Measurements from ENCODE around the gene DNAH2. TPM values are rescaled to one million over a fixed set of nuclear protein-coding genes. Genes with fewer than 3 reads are reported as not detected.
A peak's percentile ranks its signal among the peaks of the same experiment; 100 is the strongest.

The DNAH2 gene
- total RNA-seq, 1 donor from 2014 or later = not detected

DNA sequence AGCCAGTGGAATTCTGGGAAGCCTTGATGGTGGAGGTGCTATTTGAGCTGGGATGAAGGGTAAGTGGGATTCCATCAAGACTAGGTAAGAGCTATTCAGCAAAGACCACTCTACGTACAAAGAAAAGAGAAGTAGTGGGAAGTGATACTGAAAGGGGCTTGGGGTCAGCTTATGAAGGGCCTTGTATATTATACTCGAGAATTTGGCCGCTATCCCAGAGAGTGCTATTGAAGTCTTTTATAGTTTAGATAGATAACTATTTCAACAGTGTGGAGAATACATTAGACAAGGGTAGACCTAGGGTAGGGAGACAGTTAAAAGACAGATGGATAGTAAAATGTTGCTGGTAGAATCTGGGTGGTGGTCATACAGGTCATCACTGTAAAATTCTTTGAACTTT is 10.3 kb downstream of the DNAH2 start:
- no peak for DNase-seq

DNA sequence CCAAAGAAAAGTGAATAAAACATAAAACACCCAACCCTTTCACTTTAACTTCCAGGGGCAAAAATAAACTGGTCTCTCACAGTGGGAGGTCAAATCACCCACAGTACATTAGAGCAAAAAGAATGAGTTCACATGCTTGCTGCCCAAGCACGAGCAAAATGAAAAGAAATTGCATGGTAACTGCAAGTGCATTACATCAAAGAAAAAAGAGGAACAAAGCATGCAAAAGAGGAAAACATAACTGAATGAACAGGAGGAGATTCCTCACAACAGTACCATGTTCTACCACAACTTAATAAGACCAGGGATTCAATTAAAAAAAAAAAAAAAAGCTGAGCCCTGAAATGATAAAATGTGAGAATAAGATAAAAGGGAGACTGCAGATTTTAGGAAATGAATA is 12.3 kb downstream of the DNAH2 start:
- no peak for DNase-seq

DNA sequence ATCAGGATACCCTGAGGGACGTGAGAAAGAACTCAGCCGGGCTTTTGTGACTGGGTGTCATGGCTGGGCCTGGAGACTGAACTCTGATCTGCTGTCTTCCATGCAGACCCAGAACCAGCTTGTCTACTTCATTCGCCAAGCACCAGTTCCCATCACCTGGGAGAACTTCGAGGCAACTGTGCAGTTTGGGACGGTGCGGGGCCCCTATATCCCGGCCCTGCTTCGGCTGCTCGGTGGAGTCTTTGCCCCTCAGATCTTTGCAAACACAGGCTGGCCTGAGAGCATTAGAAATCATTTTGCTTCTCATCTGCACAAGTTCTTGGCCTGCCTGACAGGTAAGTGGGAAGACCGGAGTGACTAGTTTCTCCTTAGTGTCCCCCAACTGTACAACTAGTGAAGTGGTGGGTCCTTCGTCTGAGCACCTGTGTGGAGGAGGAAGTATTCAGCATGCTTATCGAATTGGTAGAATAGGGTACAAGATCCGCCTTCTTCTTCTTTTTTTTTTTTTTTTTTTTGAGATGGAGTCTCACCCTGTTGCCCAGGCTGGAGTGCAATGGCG is 15.5 kb downstream of the DNAH2 start:
- DNase-seq = no peak

DNA sequence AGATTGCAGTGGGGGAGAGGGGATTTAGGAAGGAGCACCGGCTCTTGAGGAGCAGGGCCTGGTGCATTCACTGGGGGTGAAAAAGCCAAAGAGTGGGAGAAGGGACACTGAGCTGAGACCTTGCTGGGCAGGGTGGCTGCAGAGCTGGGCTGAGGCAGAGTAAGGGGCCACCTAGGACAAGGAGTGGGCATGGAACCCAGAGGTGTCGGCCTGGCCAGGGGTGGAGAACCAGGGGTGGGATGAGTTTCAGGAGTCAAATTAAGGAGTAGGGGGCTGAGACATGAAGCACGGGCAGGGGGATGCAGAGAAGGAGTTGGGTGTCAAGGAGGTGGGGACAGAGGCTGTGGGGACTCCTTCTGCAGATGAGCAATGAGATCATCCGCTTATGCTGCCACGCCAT is 20.1 kb downstream of the DNAH2 start:
- no peak for DNase-seq

DNA sequence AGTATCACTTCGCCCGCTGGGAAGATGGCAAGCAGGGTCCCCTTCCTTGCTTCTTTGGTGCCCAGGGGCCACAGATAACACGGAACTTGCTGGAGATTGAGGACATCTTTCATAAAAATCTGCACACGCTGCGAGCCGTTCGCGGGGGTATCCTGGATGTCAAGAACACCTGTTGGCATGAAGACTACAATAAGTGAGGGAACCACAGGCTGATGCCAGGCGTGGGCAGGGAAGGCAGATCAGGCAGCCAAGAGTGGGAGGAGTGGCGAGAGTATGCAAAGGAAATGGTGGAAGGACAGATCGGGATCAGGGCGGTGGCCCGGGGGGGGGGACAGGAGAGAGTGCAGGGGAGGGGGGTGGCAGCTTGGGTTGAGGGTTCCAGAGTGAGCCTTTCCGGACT is 22.2 kb downstream of the DNAH2 start:
- no peak for DNase-seq

DNA sequence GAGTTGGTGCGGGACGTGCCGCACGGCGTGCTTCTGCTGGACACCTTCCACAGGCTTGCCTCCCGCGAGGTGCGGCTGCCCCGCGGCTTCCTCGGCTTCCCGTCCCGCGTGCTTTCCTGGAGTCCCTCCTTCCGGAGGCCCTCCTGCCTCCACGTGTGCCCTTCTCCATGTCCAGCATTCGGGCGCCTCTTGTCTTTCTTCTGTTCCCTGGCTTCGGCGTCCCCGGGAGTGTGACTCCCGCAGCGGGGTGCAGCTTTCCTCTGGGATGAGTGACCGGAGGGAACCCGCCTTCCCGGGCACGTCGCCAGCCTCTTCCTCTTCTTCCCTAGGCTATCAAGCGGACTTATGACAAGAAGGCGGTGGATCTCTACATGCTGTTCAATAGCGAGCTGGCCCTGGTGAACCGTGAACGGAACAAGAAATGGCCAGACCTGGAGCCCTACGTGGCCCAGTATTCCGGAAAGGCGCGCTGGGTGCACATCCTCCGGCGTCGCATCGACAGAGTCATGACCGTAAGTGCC is 23.0 kb downstream of the DNAH2 start:
- DNase-seq = peak; percentile 13

DNA sequence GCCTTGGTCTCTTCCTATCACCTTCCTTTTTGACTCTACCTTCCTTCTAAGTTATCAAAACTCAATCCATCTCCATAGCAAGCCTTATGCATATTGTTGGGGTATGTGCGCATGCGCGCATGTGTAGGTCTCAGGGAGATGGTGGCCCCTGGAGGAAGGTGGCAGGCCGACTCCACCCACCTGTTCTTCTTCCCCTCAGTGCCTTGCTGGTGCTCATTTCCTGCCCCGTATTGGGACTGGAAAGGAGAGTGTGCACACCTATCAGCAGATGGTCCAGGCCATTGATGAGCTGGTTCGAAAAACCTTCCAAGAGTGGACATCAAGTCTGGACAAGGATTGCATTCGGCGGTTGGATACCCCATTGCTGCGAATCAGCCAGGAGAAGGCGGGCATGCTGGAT is 25.2 kb downstream of the DNAH2 start:
- no peak for DNase-seq

DNA sequence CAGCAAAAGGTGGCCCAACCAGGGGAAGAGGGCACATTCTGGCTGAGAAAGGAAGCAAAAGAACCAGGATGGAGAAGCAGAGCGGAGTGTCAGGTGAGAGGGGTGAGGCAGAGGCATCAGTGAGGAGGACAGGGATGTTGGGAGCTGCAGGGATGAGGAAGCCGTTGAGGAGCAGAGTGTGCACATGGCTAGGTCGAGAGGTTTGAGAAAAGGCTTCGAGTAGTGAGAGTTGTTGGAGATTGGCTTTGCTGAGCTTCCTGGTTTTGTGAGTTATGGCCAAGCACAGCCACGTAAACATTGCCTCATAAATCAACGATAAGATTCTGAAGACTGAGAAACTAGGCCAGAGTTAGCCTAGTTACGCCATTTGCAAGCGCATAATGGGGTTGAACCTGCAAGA is 26.9 kb downstream of the DNAH2 start:
- no peak for DNase-seq

DNA sequence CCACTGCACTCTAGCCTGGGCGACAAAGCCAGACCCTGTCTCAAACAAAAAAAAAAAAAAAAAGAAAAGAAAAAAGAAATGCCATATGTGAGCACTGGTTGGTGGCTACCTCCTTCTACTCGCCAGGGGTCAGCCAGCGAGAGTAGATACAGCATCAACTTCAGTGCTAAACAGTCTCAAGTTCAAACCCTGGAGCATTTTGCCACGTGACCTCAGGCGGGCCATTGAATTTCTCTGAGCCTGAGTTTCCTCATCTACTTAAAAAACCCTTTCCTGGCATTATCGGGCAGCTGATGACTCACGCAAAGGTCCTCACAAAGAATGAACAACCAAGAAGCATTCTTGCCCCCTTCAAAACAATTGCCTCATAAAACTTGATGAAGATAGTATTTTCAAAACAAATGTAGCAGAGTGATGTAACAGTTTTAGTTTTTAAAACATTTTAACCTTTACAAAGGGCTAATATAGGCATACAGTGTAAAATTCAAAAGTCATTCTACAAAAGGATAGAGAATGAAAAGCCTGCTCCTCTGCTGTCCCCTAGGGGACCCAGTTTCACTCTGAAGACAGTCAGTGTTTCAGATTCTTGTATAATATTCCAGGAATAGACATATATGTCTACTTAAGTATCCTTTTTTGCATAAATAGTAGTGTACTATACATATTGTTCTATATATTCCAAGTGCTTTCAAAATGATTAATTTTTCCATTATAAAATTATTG is 28.4 kb downstream of the DNAH2 start:
- peak; percentile 97 for DNase-seq

DNA sequence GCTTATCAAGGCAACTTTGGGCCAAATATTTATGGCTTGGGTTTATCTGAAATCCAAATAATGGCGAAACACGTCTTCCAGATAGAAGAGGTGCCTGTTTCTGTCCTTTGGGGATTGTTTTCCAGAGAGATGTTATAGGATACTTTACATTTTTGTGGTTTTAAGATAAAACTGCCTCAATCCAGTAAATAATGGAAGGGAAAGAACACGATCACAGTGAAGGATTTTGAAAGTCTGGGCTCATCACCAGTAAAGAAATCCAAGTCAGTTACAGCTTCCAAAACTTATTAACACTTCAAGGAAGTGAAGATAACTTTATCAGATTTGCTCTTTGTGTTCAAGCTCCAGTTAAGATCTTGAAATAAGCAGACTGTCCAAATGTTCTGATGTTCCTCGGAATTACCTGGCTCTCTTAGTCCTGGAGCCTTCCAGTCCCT is 30.1 kb downstream of the DNAH2 start:
- no peak for DNase-seq

DNA sequence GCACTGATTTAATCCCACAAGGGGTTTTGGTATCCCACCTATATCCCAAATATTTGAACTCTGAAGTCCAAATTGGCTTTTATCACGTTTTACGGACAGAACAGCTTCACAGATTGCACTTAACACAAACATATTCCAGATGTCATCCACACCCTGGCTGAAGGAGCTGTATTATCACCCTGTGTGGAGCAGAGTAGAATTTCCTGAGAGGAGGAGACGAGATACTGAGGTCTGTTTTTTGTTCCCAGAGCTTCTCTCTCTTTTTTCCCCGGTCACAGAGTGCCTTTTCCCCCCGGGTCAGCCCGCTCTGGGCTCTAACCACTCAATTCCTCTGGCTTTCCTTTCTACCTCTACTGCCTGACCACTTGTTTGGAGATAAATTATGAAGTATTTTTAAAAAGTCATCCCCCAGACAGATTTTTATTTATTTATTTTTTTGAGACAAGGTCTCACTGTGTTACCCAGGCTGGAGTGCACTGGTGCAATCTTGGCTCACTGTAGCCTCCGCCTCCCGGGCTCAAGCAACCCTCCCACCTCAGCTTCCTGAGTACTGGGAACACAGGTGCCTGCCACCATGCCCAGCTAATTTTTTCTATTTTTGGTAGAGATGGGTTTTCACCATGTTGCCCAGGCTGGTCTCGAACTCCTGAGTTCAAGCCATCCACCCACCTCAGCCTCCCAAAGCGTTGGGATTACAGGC is 30.7 kb downstream of the DNAH2 start:
- no peak for DNase-seq

DNA sequence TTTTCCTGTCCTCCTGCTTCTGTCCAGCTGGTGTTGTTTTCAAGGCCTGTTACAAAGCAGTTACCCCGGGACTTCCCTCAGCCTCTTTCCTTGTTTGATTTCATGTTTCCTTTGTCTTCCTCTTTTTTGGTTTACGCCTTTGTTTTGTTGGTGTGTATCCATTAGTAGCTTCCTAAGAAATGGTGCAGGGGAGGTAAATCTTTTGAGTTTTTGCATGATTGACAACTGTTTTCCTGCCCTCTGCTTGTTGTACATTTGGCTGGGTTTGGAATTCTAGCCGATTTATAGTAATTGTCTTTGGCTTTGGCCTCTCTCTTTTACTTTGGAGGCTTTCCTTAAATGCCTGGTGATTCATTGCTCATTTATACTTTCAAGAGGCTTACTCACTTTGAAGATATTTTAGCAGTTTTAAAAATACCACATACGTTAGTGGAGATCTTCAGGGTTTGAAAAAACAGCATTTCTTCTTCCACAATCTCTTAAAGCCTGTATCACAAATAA is 32.8 kb downstream of the DNAH2 start:
- peak; percentile 20 for DNase-seq

DNA sequence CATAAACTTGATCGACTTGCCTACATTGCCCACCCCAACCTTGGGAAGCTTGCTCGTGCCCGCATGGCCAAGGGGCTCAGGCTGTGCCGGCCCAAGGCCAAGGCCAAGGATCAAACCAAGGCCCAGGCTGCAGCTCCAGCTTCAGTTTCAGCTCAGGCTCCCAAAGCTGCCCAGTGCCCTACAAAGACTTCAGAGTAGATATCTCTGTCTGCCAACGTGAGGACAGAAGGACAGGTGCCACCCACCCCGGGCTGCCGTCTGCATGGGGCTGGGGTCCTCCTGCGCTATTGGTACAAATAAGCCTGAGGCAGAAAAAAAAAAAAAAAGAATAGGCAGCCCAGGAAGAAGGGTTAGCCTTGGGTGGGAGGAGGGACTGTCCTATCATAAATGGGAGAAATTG is 37.1 kb downstream of the DNAH2 start:
- no peak for DNase-seq

DNA sequence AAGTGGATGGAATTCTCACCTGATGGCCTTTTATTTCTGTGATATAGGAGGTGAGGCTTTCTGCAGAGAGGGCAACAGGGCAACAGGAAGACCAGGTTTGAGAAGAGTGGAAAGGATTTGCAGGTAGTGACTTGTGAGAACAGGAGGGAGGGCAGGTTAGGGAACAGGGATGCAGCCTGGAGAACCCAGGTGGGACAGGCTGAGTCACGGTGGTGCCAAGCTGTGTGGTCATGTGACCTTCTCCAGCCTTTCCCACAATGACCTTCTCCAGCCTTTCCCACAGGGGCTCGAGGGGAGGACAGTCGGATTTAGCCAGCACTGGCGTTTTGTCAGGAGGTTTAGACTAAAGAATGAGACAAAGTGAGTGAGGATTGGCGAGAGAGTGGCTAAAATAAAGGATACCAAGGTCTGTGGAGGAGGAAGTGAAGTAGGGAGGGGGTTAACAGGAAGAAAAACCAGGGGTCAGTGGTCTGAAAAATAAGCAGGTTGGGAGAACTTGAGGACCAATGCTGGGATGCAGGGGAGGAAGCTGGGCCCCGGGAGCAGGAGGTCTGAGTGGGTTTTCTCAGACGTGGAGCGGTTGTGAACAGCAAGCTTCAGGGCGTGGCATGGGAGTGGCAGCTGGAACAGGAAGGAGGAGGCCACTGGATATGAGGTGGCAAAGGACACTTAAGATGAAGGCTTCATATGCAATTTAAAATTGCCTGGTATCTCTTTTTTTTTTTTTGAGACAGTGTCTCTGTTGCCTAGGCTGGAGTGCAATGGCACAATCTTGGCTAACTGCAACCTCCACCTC is 37.7 kb downstream of the DNAH2 start:
- no peak for DNase-seq

DNA sequence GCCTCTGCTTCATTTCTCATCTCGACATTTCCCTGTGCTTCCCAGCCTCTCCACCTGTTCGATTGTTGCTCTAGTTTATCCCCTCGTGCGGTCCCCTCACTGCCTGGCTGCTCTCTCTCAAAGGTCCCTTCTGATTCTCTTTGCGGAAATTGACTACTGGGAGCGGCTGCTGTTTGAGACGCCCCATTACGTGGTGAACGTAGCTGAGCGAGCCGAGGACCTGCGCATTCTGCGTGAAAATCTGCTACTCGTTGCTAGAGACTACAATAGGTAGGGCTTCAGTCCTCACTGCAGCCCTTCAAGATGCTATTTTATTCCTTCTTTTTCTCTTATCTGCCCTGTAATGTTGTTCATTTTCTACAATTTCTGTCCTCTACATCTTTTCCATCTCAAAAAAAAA is 39.4 kb downstream of the DNAH2 start:
- no peak for DNase-seq

DNA sequence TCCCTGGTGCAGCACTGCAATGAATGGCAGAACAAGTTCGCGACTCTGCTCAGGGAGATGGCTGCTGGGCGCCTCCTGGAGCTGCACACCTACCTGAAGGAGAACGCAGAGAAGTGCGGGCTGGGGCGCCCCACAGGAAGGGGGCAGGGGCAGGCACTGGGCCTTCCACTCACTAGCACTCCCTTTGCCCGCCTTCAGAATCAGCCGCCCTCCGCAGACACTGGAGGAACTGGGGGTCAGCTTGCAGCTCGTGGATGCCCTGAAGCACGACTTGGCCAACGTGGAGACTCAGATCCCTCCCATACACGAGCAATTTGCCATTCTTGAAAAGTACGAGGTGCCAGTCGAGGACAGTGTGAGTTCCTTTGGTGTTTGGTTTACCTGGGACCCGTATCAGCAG is 46.4 kb downstream of the DNAH2 start:
- no peak for DNase-seq

DNA sequence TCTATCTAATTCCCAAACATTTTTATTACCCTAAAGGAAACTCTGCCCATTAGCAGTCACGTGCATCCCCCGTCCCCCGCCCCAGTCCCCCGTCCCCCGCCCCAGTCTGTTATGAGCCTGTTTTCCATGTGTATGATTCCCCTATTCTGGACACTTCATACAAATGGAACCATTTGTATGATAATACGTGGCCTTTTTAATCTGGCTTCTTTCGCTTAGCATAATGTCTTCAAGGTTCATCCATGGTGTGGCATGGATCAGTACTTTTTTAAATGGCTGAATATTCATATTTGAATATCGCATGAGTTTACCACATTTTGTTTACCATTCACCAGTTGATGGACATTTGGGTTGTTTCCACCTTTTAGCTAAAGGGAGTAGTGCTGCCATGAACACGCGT is 49.5 kb downstream of the DNAH2 start:
- DNase-seq = no peak

DNA sequence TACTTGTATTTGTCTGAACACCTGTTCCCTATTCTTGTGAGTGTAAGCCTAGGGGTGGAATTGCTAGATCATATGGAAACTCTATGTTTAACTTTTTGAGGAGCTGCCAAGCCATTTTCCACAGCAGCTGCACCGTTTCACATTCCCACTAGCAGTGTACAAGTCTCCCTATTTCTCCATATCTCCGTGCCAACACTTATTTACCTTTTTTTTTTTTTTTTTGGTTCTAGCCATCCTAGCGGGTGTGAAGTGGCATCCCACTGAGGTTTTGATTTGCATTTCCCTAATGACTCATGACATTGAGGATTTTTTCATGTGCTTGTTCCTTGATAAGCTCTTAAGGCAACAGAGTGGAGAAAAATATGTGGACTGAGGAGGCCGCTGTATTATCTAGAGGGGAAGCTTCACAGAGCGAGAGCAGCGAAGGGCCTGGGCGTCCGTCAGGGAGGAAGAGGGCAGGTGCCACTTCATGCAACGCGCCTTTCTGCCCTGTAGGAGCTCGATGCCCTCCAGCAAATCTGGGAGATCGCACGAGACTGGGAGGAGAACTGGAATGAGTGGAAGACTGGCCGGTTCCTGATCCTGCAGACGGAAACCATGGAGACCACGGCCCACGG is 50.0 kb downstream of the DNAH2 start:
- no peak for DNase-seq

DNA sequence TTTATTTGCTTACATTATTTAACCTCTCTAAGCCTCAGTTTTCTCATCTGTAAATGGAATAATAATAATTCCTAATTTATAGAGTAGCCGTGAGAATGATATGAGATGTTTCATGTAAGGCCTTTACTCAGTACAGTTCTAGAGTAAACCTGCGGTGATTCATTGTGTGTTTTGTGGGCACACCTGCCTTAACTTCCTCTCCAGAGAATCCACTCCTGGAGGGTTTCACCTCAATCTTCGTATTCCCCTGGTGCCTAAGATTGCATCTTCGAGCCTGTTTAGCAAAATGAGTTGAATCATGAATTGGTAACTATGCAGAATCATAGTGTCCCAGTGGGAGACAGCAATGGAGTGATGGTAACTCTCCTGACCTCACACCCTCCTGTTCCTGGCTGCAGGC is 52.3 kb downstream of the DNAH2 start:
- no peak for DNase-seq

DNA sequence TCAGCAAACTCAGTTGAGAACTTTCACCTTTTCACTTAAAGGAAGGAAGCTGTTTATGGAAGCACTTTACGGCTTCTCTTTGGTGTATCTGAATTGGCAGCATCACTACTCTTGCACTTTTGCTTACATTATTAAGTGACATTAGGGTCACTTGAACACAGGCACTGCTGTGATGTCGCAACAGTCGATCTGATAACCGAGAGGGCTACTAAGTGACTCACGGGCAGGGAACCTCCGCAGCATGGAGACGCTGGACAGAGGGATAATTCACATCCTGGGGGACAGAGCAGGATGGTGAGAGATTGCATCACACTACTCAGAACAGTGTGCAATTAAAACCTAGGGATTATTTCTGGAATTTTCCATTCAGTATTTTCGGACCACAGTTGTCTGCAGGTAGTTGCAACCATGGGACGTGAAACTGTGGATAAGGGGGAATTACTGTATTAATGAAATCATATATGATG is 56.5 kb downstream of the DNAH2 start:
- no peak for DNase-seq

DNA sequence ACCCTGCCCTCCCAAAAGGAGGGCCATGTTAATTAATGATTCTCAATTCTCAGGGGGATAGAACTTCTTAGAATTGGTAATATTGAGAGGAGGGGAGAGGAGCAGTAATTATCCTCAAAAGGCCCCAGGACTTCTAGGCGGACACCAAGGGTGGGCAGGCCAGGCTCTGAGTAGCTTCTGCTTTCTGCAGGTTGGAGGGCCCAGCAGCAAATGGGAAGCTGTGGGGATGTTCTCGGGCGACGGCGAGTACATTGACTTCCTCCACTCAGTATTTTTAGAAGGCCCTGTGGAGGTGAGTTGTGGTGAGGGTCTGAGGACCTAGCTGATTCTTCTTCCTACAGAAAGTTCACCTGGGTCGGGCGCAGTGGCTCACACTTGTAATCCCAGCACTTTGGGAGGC is 57.5 kb downstream of the DNAH2 start:
- no peak for DNase-seq

DNA sequence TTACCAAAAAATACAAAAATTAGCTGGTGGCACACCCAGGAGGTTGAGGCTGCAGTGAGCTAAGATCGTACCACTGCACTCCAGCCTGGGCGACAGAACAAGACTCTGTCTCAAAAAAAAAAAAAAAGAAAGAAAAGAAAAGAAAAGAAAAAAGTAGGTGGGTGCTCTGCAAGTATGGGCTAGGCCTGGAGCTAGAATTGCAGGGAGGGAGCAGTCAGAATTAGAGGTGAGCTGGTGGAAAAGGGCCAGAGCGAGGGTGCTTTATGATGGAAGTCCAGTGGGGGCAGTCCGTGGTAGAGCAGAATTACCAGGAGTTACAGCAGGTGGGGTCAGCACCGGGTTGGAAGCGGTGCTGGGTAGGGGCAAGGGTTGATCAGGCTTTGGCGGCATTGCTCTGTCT is 59.5 kb downstream of the DNAH2 start:
- no peak for DNase-seq

Measured in dermis blood vessel endothelial cell (primary cell).